SK-N-SH (cell line): ENCODE measurements around the gene USP34. TPM values are rescaled to one million over a fixed set of nuclear protein-coding genes. Genes with fewer than 3 reads are reported as not detected.
"Not testable (repeated sequence)": the region's sequence is repeated elsewhere in the genome, so short reads cannot be mapped to it uniquely, and the experiment has no call there.

Experiments
- CTCF ChIA-PET: fragments of 300-600, 350-600 bp; formaldehyde crosslinking; extraction: SDS; loops from one replicate; lab custom pipeline; 2021; lab: Yijun Ruan, JAX
- POLR2A ChIA-PET: fragments of 350-600 bp; sonication (Branson Sonifier 250); formaldehyde crosslinking; extraction: SDS; loops from one replicate; lab custom pipeline; 2020; ENCODE audit warnings: antibody characterized with exemption, inconsistent platforms; lab: Yijun Ruan, JAX
- DNase-seq: peaks from one replicate; pipeline ENCODE4 v3.0.0; 2012
- H2AFZ ChIP-seq: fragments of 200-600 bp; sonication (generic); 2 replicates; pipeline ENCODE4 v1.8.1; 2016; ENCODE audit warnings: antibody characterized with exemption, mild to moderate bottlenecking, low read depth
- H3F3A ChIP-seq: fragments of 200-600 bp; sonication (generic); replicated peaks from 2 replicates; pipeline ENCODE3; 2016; ENCODE audit warnings: antibody characterized with exemption, mild to moderate bottlenecking; ENCODE audit not compliant: insufficient read depth
- H3K27ac ChIP-seq, 2 experiments: fragments of 200-500 bp in 1 of 2; fragments of 200-600 bp in 1 of 2; sonication (Bioruptor generic) in 1 of 2; sonication (generic), shearing (Covaris generic) in 1 of 2; 2 replicates each; pipeline versions ENCODE4 v1.5.1 to v1.6.1; 2014 to 2016; ENCODE audit warnings: low read depth in 2 of 2, inconsistent platforms in 1 of 2, low read length in 1 of 2, mild to moderate bottlenecking in 1 of 2, mixed read lengths in 1 of 2
- H3K27me3 ChIP-seq: fragments of 200-600 bp; sonication (generic), shearing (Covaris generic); 2 replicates; pipeline ENCODE4 v1.6.1; 2016; ENCODE audit warnings: mixed run types; ENCODE audit not compliant: insufficient read depth
- H3K36me3 ChIP-seq, 2 experiments: fragments of 200-500 bp in 1 of 2; fragments of 200-600 bp in 1 of 2; sonication (Bioruptor generic) in 1 of 2; sonication (generic) in 1 of 2; replicated peaks in 1 of 2; 2 replicates each; pipeline versions ENCODE3 to v1.5.1; 2014 to 2016; ENCODE audit warnings: low read length in 1 of 2, mild to moderate bottlenecking in 1 of 2; ENCODE audit not compliant: insufficient read depth in 2 of 2, control insufficient read depth in 1 of 2
- H3K4me1 ChIP-seq, 2 experiments: fragments of 200-500 bp in 1 of 2; fragments of 200-600 bp in 1 of 2; sonication (Bioruptor generic) in 1 of 2; sonication (generic), shearing (Covaris generic) in 1 of 2; 2 replicates each; pipeline versions ENCODE4 v1.5.1 to v1.6.1; 2014 to 2016; ENCODE audit warnings: low read depth in 1 of 2, low read length in 1 of 2, mixed run types in 1 of 2; ENCODE audit not compliant: insufficient read depth in 2 of 2, control insufficient read depth in 1 of 2
- H3K4me2 ChIP-seq: fragments of 200-600 bp; sonication (generic), shearing (Covaris generic); 2 replicates; pipeline ENCODE4 v1.6.1; 2017; ENCODE audit warnings: mixed run types
- H3K4me3 ChIP-seq, 2 experiments: fragments of 200-500 bp in 1 of 2; fragments of 200-600 bp in 1 of 2; sonication (Bioruptor generic) in 1 of 2; sonication (generic), shearing (Covaris generic) in 1 of 2; 2 replicates each; pipeline versions ENCODE4 v1.5.1 to v1.8.1; 2014 to 2016; ENCODE audit warnings: low read depth in 2 of 2, inconsistent platforms in 1 of 2, low read length in 1 of 2, mild to moderate bottlenecking in 1 of 2, mixed read lengths in 1 of 2, moderate library complexity in 1 of 2
- H3K79me2 ChIP-seq: fragments of 200-600 bp; sonication (generic); 2 replicates; pipeline ENCODE4 v1.8.1; 2017; ENCODE audit warnings: mild to moderate bottlenecking; ENCODE audit not compliant: insufficient read depth
- H3K9ac ChIP-seq: fragments of 200-600 bp; sonication (generic); 2 replicates; pipeline ENCODE4 v1.6.1; 2017; ENCODE audit warnings: mixed run types
- H3K9me2 ChIP-seq: fragments of 200-600 bp; sonication (generic); 2 replicates; pipeline ENCODE4 v1.6.1; 2017; ENCODE audit warnings: mixed run types
- H3K9me3 ChIP-seq: fragments of 200-600 bp; sonication (generic); 2 replicates; pipeline ENCODE4 v1.6.1; 2017; ENCODE audit warnings: mixed run types, mild to moderate bottlenecking, moderate library complexity
- H4K20me1 ChIP-seq: fragments of 200-600 bp; sonication (generic); 2 replicates; pipeline ENCODE4 v1.6.1; 2017; ENCODE audit warnings: mild to moderate bottlenecking, mixed run types; ENCODE audit not compliant: insufficient read depth
- ELF1 ChIP-seq: IDR thresholded peaks from 2 replicates; pipeline ENCODE4 v1.4.0; 2012
- EZH2phosphoT487 ChIP-seq: fragments of 200-600 bp; sonication (generic); IDR thresholded peaks from 2 replicates; pipeline ENCODE4 v1.6.1; 2017; ENCODE audit warnings: low read depth, mixed run types, mild to moderate bottlenecking, antibody characterized with exemption, moderate library complexity, borderline replicate concordance
- FOSL2 ChIP-seq: IDR thresholded peaks from 2 replicates; pipeline ENCODE4 v1.4.0; 2012; ENCODE audit warnings: low read depth, mild to moderate bottlenecking, moderate library complexity, borderline replicate concordance
- FOXM1 ChIP-seq: IDR thresholded peaks from 2 replicates; pipeline ENCODE4 v1.4.0; 2012; ENCODE audit warnings: low read depth, mild to moderate bottlenecking
- GABPA ChIP-seq: IDR thresholded peaks from 2 replicates; pipeline ENCODE4 v1.4.0; 2012; ENCODE audit warnings: low read depth, mild to moderate bottlenecking
- MAX ChIP-seq: IDR thresholded peaks from 2 replicates; pipeline ENCODE4 v1.4.0; 2012; ENCODE audit warnings: low read depth
- MEF2A ChIP-seq: IDR thresholded peaks from 2 replicates; pipeline ENCODE4 v1.4.0; 2012; ENCODE audit warnings: low read depth, borderline replicate concordance
- PBX3 ChIP-seq: IDR thresholded peaks from 2 replicates; pipeline ENCODE4; 2012
- RFX5 ChIP-seq: IDR thresholded peaks from 2 replicates; pipeline ENCODE4 v1.6.1; 2012; ENCODE audit warnings: mild to moderate bottlenecking, improper control_type of control experiment, low read length
- SIN3A ChIP-seq: IDR thresholded peaks from 2 replicates; pipeline ENCODE4 v1.6.1; 2012; ENCODE audit warnings: low read depth, mild to moderate bottlenecking, low read length, moderate library complexity, borderline replicate concordance
- TAF1 ChIP-seq: IDR thresholded peaks from 2 replicates; pipeline ENCODE4 v1.6.1; 2012; ENCODE audit warnings: low read depth, mild to moderate bottlenecking, low read length, moderate library complexity, borderline replicate concordance
- TCF12 ChIP-seq: IDR thresholded peaks from 2 replicates; pipeline ENCODE4 v1.4.0; 2012
- TEAD4 ChIP-seq: IDR thresholded peaks from 2 replicates; pipeline ENCODE4 v1.4.0; 2012; ENCODE audit warnings: mild to moderate bottlenecking, borderline replicate concordance; ENCODE audit not compliant: insufficient read depth
- YY1 ChIP-seq: IDR thresholded peaks from 2 replicates; pipeline ENCODE4 v1.4.0; 2012; ENCODE audit warnings: low read depth, mild to moderate bottlenecking
- ZBTB33 ChIP-seq: IDR thresholded peaks from 2 replicates; pipeline ENCODE4 v1.4.0; 2012; ENCODE audit warnings: low read depth, borderline replicate concordance
- WGBS: methylation state at CpG from one replicate; pipeline ENCODE4 v1.1.6; 2017; ENCODE audit warnings: low lambda C conversion rate; 5-methylcytosine and 5-hydroxymethylcytosine counted together
- polyA plus RNA-seq, 3 experiments: library from polyadenylated mRNA; depleted of rRNA; stranded (reverse); fragments of >200 nt; gene quantifications; 2 replicates each; pipeline ENCODE4 v1.2.3, GENCODE V29; 2012
- TF ChIP-seq, protein P1 (sequence below): fragments of 150-350 bp; IDR thresholded peaks from 2 replicates; pipeline ENCODE4 v1.6.1; 2017; ENCODE audit warnings: antibody characterized with exemption, low read length, low read depth, borderline replicate concordance

Gene USP34
- polyA plus RNA-seq, 1 of the 3 experiments (the other 2 are of a cell fraction): 31.4 TPM

DNA sequence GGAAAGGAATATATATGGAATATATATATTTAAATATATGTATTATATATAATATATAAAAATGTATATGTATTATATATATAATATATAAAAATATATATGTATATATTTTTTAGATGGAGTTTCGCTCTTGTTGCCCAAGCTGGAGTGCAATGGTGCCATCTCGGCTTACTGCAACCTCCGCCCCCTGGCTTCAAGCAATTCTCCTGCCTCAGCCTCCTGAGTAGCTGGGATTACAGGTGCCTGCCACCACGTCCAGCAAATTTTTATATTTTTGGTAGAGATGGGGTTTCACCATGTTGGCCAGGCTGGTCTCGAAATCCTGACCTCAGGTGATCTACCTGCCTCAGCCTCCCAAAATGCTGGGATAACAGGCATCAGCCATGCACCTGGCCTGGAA lies 322.8 kb downstream of the USP34 start:
- H3K27me3 ChIP-seq, DNase-seq, H3K4me3 ChIP-seq, H3K4me1 ChIP-seq, H3K9ac ChIP-seq, H3K4me2 ChIP-seq, H3K27ac ChIP-seq, POLR2A ChIA-PET, H3K9me2 ChIP-seq, CTCF ChIA-PET, H4K20me1 ChIP-seq, H2AFZ ChIP-seq, H3K9me3 ChIP-seq: not testable (repeated sequence)
- peaks cover 15 to 16% of the 10 kb centered on the region in 2 experiments for H3K36me3 ChIP-seq
- peaks cover 30% of the 10 kb centered on the region for H3K79me2 ChIP-seq
- WGBS: 97% methylated on average over 5 of the region's 5 CpGs
- H3F3A ChIP-seq: peaks cover 11% of the 10 kb centered on the region

DNA sequence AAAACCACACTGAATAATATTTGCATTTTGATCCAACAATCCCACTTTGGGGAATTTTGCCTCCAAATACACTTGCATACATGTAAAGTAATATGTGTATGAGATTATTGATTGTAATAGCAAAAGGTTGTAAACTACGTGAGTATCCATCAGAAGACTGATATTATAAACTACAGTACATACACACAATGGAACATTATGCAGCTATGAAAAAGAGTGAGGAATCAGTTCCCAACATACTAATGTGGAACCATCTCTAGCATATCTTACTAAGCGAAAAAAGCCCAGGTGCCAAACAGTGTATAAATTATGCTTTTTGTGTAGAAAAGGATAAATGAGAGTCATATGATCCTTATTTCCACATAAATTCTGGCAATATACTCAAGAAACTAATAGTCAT lies 324.9 kb downstream of the USP34 start:
- peak overlapping the region; percentile 90 for H3K4me2 ChIP-seq

More for the DNA sequence above, 324.9 kb downstream of the USP34 start:
- peaks cover 25% of the 10 kb centered on the region for H3K79me2 ChIP-seq
- no peak for DNase-seq
- no peaks in the 10 kb centered on the region for H3K9me2 ChIP-seq
- H3K36me3 ChIP-seq: peaks cover 16 to 19% of the 10 kb centered on the region in 2 experiments
- peak overlapping the region; percentile 64 to 69 for H3K4me3 ChIP-seq
- CTCF ChIA-PET: interaction anchor here (2.4 kb wide), 1 partner anchor 11 kb away, joined by 13 read pairs; no protein-coding TSS in a partner anchor
- TF ChIP-seq, protein P1, sequence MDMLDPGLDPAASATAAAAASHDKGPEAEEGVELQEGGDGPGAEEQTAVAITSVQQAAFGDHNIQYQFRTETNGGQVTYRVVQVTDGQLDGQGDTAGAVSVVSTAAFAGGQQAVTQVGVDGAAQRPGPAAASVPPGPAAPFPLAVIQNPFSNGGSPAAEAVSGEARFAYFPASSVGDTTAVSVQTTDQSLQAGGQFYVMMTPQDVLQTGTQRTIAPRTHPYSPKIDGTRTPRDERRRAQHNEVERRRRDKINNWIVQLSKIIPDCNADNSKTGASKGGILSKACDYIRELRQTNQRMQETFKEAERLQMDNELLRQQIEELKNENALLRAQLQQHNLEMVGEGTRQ: no peak
- TF ChIP-seq GABPA (no peak), EZH2phosphoT487 (no peak), SIN3A (no peak), FOXM1 (no peak), YY1 (no peak), TEAD4 (no peak), MAX (no peak), TAF1 (no peak), MEF2A (no peak), ELF1 (no peak), TCF12 (no peak), RFX5 (no peak), FOSL2 (no peak), ZBTB33 (no peak), PBX3 (no peak)
- H3F3A ChIP-seq: peaks cover 14% of the 10 kb centered on the region
- no peaks in the 10 kb centered on the region for H3K9me3 ChIP-seq
- no peaks in the 10 kb centered on the region; a peak in 1 of 4 replicates for H3K4me1 ChIP-seq
- no peaks in the 10 kb centered on the region for H4K20me1 ChIP-seq
- no peaks in the 10 kb centered on the region for H3K27me3 ChIP-seq
- no peak overlapping the region for H2AFZ ChIP-seq
- H3K9ac ChIP-seq: no peak overlapping the region; the same call in 1 of the 2 replicates
- H3K27ac ChIP-seq: no peak overlapping the region
- POLR2A ChIA-PET: no interaction called here
- WGBS: 97% methylated on average over 2 of the region's 2 CpGs
